HG03025 (cell line): ENCODE measurements around the gene NFKBIE.
"Not testable (repeated sequence)": the region's sequence is repeated elsewhere in the genome, so short reads cannot be mapped to it uniquely, and the experiment has no call there.

Source experiments
- ATAC-seq: cut with Tn5 transposase; IDR thresholded peaks from one replicate; pipeline ENCODE4 v1.9.1; 2021; ENCODE audit warnings: mild to moderate bottlenecking, moderate library complexity; ENCODE audit not compliant: unreplicated experiment, low FRiP score

NFKBIE gene

GRCh38 chr6:44265007-44265721, at the start of gene NFKBIE:
Gene NFKBIE (minus strand): TSS chr6:44265551. CDS start chr6:44265346, 205 bp downstream.
- peak; percentile 28 for ATAC-seq

GRCh38 chr6:44314657-44315056, 49.3 kb upstream of the NFKBIE start:
- ATAC-seq, result not testable (repeated sequence)

DNA sequence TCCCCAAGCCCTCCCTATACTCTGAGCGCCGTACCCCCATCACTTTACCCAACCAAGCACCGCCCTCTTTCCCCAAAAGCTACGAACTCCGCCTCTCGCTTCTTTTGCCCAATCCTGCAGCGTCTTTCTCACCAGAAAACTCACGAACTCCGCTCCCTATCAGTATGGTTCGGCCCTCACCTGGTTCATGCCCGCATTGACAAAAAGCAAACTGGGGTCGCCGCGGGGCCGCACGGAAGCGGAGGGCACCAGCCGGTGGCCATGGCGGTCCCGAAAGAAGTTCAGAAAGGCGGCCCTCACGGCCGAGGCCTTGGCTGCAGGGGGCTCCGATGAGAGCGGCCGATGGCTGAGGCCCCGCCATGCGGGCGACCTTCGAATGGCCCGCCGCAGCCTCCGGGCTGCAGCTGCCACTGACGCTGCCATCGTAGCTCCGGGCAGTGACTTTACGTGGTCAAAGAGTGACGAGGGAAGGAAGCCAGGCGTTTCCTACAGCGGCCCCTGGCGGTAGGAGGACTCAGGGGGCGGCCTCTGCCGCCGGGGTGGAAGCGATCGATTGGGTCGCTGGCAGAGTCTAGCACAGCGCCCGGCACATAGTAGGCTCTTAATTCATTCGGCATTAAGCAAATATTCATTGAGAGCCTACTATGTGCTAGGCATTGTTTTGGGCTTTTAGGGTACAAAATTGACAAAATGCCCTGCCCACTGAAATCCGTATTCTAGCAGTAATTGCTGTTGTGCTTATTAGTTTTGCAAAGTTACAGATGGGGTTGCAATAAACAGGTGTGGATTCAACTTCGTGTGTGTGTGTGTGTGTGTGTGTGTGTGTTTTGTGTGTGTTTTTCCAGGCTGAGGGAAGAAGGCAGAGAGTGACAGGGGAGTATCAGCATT, 47.8 kb upstream of the NFKBIE start, which contains the start of gene AARS2:
Gene AARS2 (minus strand): TSS at position 447 of the 888 bp plus-strand sequence. CDS start 24 bp downstream, at position 423.
- peak; percentile 71 for ATAC-seq

- no peak for ATAC-seq
These were observed 46.4 kb upstream of the NFKBIE start for GRCh38 chr6:44311767-44312166.

DNA sequence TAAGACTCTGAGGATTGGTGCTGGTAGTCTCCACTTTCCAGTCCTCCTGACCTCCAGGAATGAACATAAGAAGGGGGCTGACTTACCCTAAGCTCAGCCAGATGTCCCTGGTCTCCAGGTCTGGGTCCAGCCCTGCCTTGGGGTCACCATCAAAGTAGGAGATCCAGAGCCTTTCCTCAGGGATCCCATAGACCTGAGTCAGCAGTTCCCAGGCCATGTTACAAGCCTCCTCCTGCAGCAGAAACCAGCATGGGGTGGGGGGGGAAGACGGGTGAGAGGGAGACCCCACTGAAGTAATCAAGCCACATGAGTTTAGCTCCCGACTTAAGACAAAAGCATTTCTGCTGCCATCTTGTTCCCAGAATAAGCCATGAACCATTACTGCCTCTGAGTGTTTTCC, 46.0 kb upstream of the NFKBIE start:
- ATAC-seq, result no peak

GRCh38 chr6:44310241-44310640, 44.9 kb upstream of the NFKBIE start:
- ATAC-seq, result no peak

DNA sequence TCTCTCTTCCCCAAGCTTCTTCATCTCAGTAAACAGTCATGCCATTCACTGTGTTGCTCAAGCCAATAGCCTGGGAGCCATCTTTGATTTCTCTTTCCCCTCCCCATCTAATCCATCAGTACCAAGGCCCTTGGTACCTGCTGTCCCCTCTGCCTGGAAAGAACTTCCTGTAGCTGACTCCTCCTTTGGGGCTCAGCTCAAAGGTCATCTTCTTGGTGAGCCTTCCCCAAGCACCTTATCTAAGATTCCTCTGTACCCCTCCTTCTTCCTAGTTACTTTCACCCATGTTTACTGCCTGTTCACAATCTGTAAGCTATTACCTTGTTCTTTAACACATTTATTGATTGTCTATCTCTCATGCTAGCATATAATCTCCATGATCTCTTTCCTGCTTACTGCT, 44.3 kb upstream of the NFKBIE start:
- no peak for ATAC-seq

DNA sequence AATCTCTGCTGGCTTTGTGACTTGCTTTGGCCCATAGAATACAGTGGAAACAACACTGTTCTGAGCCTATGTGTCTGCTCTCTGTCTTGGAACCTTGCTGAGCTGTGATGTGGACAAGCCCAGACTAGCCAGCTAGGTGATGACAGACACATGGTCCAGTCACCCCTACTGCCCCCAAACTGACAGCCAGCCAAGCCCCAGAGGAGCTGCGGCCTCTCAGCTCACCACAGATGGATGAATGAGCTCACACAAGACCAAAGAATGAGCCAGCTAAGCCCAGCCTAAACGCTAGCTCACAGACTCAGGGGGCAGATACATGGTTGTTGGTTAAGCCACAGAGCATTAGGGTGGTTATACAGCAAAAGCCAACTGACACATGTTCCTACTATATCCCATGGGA, 43.7 kb upstream of the NFKBIE start:
- ATAC-seq, result no peak

- no peak for ATAC-seq
These were observed 41.9 kb upstream of the NFKBIE start for GRCh38 chr6:44307217-44307616.

DNA sequence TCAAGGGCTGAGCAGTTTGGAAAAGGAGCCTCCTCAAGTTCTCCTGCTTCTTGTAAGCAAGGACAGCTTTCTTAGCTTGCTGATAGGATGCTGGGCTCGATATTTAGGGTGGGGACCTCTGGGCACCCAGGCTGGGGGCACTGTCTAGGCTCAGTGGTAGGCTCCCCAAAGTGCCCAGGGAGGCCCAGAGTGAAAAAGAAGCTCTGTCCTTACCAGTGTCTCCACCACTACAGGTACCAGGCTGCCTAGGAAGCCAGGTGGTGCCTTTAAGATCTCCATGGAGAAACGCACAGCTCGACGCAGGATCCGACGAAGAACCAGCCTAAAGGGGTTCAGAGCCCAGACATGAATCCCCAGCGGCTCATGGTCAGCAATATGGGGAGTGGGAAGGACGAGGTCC, 41.4 kb upstream of the NFKBIE start:
- no peak for ATAC-seq

- ATAC-seq, result no peak
These were observed 39.9 kb upstream of the NFKBIE start for GRCh38 chr6:44305200-44305725.

GRCh38 chr6:44304282-44305199, 39.2 kb upstream of the NFKBIE start:
- ATAC-seq, result no peak

GRCh38 chr6:44303842-44304241, 38.5 kb upstream of the NFKBIE start:
- ATAC-seq, result no peak

GRCh38 chr6:44302856-44303255, 37.5 kb upstream of the NFKBIE start:
- no peak for ATAC-seq

DNA sequence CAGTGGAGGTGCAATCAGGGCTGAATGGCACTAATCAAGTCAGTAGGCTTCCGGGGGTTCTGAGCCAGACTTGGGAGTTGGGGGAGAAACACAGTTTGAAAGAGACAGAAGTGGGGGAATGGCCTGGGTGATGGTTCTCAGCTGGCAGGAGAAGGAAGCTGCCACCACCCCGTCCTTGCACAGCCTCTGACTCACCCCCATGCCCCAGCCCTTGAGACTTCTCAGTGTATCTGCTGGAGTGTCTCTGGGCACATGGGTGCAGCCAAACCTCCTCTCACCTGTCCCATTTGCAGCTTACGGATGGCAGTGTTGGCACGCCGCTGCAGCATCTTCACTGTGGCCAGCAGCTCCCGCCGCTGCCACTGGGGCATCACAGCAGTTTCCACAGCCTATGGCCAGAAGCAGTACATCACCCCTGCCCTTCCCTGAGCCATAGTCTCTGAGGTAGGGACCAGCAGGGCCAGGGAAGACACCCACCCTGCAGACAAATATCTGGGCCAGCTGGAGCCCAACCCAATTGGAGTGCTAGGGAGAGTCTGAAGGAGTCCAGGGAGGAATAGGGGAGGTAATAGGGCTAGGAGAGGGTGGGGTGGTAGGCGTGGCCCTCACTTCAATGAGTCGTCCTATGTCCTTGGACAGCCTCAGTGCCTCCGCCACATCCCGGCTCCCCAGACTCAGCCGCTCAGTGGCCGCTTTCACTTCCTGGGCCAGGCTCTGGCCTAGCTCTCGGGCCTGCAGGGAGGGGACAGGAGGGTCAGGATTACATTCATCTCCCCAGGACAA, 36.6 kb upstream of the NFKBIE start:
- ATAC-seq, result no peak

DNA sequence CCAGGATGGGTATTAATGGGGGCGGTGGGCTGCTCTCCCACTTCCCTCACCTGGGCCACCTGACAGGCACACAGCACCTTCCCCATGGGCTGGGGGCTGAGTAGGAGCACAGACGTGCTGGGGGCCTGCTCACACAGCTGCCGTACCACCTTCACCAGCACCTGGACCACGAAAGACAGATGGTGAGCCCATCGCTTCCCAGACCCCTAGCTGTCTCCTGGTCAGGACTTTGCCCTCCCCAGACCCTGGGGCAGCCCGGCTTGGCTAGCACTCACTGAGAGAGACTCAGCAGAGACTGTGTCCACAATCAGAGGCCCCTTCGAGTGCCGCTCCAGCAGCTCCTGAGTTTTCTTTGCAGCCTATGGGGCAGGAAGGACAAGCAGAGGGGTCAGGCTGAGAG, 35.8 kb upstream of the NFKBIE start:
- ATAC-seq, result no peak

DNA sequence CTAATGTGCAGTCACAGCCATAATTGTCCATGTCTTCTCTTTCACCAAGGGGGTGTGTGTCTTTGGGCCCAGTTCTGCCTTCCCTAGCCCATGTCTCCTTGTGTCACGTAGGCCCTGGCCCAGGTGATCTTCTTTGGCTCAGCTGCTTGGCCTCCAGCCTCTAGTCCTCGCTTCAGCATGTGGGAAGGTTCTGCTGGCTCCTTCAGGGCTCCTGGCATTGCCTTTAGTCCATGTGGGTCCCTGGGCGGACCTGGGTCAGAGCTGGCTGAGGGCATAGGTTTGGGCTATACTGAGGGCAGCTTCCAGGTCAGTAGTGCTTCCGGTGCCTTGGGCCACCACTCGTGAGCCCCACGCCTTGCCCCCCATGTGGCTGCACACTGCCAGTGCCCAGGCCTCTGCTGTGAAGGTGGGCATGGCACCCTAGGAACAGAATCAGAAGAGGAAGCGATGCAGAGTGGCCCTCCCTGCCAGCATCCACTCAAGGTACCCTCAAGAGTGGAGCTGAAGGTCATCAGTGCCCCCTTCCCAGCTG, 35.0 kb upstream of the NFKBIE start:
- no peak for ATAC-seq

DNA sequence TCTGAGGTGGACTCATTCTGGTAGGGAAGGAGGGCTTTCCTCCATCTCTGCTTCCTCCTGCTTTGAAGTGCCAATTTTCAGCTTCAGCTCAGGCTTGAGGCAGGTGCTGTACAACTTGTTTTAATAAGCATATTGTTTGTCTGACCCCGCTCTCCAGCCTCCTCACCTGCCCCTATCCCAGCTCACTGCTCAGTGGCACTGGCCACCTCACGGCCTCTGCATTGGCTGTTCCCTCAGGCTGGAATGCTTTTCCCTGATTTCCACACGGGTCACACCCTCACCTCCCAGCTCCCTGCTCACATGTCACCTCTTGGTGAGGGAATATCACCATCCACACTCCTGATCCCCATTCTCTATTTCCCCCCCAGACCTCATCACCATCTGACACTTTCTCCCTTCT, 33.5 kb upstream of the NFKBIE start:
- no peak for ATAC-seq

GRCh38 chr6:44298055-44298803, 32.9 kb upstream of the NFKBIE start:
- ATAC-seq, result no peak
